Stimulated activated CD8-positive, alpha-beta memory T cell treated with anti-CD3 and anti-CD28 coated beads, Interleukin-12 subunit alpha, Interleukin-12 subunit beta, amount 100 ng/mL, for 1 hour (primary cell): ENCODE results near the gene TCERG1L.

Experiments
- DNase-seq: peaks from one replicate; pipeline ENCODE4 v3.0.0-alpha.2; 2020; ENCODE audit warnings: low read depth

Gene TCERG1L

DNA sequence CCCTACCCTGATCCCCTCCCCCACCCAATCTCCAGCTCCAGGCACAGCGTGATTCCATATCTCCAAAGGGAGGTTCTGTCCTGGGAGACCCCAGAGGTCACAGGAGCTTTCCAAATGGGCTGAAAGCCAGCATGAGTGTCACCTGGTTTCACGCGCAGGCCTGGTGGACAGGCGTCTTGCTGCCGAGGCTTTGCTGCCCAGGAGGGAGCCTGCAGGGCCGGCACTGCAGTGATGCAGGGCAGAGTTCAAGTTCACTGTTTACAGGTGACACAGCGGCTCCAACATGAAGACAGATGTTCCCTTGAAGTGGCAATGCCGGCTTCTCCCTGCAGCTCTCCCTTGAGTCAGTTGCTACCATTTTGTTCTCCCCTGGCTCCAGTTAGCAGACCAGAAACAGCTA lies 104.3 kb downstream of the TCERG1L start:
- DNase-seq: no peak

DNA sequence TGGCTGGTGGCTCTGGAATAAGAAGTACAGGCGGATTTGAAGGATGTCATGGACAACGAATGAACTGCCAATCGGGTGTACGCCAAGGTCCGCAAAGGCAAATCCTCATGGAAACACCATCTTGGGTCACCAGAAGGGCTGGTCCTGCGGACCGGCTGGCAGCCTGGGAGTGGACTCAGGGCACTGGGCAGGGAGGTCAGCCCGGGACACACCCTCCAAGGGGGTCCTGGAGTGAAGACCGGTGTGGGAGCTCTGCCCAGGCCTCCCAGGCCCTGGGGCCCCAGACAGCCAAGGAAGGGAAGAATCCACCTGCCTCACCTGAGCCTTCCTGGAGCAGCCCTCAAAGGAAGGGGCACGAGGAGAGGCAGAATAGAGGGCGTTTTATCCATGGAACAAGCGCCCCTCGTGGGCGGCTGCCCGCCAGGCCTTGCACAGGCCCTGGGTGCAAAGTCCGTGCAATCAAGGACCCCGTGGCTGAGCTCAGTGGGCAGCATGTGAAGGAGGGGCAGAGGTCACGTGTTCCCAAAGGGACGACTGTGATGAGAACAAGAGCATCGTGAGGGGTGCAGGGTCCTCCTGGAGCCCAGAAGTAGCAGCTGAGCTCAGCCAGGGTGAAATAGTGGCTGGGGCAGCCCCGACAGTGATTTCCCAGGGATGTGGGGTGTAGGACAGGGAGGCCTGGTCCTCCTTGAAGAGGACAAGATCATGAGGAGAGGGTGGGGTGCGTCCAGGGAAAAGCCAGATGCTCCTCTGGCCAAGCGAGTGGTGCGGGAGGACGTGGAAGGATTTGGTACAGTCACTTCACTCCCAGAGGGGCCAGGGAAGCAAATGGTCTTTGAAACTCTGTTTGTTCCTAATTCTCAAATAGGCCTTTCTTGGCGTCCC lies 105.2 kb downstream of the TCERG1L start:
- no peak for DNase-seq

GRCh38 chr10:131205556-131205955 lies 106.0 kb downstream of the TCERG1L start:
- no peak for DNase-seq

DNA sequence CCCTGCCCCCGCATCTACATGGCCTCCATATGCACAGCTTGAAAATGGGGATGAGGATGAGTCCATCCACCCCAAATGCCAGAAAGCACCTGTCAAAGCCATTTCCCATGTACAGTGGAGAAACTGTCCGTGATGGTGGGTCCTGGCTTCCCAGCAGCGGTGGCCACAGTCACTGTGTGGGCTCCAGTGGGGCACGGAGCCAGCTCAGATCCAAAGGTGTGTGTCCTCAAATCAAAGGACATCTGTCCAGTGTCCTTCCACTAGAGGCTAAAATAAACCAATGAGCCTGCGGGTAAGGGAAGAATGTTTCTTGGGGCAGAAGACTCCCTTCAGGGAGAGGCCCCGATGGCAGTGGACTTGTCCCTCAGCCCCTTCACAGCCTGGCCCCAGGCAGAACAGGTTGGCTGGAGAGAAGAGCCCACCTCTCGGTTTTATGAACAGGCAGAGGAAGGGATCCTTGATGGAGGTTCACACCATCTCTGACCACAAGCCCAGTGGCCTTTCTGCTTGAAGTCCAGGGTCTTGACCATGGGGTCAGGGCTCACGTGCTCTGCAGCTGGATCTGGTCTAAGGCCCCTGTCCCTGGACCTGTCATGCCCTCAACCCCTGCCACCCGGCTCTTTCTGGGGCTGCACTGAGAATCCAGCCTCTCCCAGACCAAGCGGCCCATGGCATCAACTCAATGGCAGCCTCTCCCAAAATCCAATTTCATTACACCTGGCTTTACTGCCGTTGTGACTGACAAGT lies 106.9 kb downstream of the TCERG1L start:
- no peak for DNase-seq

GRCh38 chr10:131203456-131204357 lies 107.8 kb downstream of the TCERG1L start:
- no peak for DNase-seq

DNA sequence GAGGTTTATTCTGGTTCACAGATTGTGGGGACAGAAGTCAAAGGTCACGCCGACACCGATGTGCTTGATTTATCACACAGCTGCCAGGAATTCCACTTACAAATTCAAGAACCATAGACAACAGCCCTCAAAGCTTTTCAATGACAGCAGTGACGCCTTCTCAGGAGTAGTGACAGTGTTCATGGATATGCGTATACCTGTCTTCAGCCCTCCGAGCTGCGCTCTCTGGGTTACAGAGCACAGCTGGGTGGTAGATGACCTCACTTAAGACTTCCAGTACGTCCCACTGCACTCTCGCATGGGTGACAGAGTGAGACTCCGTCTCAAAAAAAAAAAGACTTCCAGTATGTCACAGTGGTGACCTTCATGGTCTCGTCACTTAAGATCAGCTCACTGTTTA lies 108.5 kb downstream of the TCERG1L start:
- no peak for DNase-seq

DNA sequence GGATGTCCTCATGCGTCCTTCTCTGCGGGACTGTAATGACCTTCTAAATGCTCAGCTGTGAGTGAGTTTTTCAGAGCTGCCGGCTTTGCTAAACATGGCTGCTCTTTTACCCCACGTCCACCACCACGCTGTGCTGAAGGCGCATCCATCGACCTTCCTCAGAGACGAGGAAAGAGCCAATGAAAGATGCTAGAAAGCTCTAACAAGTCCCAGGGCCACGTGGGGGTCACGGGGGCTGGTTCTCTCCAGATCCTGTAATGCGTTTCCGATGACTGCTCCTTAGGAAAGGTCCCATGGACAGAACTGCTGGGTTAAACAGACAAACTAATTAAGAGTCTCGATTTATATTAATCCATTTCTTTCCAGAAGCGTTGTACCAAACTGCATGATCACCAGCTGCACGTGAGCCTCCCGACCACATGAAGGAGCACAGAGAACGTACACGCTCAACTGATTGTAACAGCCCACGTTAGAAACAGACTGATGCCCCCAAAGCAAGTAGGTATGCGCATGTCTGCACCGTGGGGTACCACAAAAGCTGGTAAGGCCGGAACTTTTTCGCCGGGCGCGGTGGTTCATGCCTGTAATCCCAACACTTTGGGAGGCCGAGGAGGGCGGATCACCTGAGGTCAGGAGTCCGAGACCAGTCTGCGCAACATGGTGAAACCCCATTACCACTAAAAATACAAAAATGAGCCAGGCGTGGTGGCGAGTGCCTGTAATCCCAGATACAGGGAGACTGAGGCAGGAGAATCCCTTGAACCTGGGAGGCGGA lies 109.6 kb downstream of the TCERG1L start:
- no peak for DNase-seq

DNA sequence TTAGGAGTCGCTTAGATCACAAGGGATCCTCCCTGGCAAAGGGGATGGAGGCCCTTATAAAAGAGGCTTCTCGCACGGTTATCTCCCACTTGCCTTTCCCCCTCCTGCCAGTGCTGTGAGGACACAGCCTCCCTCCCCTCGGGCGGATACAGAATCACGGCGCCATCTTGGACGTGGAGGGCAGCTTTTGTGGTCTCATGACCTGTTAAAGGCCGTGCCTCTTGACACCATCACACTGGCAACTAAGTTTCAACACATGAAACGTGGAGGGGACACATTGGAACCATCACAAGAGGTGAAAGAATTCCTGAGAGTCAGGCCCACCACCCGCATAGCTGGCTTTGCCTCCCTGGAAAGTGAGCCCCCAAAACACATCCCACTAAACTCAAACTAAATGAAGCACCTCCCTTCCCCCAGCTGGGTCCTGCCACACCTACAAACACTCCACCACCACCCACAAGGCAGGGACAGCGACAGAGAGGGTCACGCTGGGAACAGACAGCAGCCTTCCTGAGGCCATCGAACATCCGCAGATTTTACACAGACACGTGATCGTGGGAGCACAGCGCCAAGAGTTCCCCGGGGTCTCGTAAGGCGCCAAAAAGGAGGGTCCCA lies 110.6 kb downstream of the TCERG1L start:
- DNase-seq: no peak

DNA sequence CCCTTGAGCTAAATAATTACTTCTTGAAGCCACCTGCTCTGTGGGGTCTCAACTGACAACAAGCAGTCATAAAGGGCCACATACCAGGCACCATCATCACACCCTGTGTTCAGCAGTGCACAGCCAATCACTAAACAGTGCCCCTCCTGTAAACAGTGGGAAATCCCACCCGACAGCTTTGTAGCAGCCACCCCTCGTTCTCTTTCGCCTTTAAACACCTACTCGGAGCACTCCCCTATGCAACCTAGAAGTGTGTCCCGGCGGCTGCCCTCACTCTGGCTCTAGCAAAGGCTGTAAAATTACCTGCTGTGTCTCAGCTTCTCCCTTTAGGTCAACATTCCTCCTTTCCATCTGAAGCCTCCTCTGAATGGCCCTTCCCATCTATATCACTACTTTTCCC lies 111.9 kb downstream of the TCERG1L start:
- DNase-seq: no peak

DNA sequence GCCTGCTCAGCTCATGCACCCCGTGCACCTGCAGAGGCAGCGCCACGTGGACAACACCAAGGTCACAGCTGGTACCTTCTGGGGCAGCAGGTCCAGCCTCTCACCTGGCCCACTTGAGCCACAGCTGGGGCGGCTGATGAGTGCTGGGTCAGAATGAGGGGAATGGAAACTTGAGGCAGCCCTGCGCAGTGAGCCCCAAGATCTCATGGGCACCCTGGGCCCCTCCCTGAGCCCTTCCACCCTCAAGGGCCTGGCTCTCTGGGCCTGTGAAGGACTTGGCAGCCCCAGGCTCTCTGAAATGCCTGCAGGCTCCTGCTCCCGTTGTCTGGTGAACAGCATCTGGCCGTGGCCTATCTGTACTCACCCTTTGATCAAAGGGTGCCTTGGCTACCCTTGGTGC lies 112.7 kb downstream of the TCERG1L start:
- no peak for DNase-seq

- DNase-seq: no peak
Observed at GRCh38 chr10:131198401-131198800, 113.1 kb downstream of the TCERG1L start.

DNA sequence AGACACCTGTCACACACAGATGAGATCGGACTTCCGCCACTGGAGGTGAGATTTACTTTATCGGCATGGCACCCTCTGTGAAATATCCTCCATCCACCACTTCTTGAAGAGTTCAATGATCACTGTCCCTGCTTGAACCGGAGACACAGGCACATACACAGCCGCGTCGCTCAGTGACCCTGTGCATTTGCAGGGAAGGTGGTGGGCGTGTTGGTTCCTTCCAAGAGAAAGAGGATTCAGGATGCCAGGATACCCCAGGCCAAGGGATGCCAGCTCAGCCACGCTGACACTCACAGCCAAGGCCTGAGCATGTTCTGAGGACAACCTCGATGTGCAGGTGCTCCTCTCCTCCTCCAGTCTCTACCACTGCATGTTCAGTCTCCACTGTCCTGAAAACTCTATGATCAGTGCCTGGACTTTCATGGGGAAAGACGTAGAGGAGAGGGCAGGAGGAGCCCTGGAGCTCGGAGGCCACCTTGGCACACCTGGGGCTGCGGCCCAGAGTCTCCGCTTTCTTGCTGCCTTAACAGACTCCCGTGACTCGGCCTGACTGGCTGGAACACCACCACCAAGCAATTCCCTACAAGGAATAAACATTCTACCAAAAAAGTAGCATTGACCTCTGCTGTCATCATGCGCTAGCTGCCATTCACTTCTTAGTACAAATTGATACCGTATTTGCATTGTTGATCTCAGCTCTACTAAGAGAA lies 115.2 kb downstream of the TCERG1L start:
- no peak for DNase-seq

GRCh38 chr10:131195558-131196159 lies 115.9 kb downstream of the TCERG1L start:
- no peak for DNase-seq

DNA sequence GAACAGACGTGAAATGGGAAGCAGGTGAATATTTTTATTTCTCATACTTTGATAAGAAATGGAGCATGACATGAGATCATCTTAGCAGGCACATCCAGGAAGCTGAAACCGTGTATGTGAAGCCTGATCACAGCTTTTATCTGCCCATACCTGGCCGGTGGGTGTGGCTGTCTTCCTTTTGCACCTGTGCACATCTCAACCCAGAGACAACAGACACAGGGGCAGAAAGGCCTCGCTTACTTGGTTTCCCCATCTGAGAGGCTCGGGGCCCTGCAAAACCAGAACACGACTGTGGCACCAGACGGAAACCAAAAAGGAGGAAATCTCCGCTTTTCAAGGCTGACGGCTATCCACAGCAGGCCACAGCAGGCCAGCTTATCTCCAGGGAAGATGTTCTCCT lies 116.4 kb downstream of the TCERG1L start:
- DNase-seq: no peak

- no peak for DNase-seq
Observed at GRCh38 chr10:131193923-131194322, 117.6 kb downstream of the TCERG1L start.

- no peak for DNase-seq
Observed at GRCh38 chr10:131188494-131188893, 123.0 kb downstream of the TCERG1L start.

GRCh38 chr10:131187926-131188325 lies 123.6 kb downstream of the TCERG1L start:
- DNase-seq: no peak

- DNase-seq: no peak
Observed at GRCh38 chr10:131187274-131187673, 124.2 kb downstream of the TCERG1L start.

- DNase-seq: no peak
Observed at GRCh38 chr10:131186547-131187253, 124.8 kb downstream of the TCERG1L start.
